CMK (cell line): ENCODE results near the gene DMRT1.

Experiments
- DNase-seq: peaks from one replicate; pipeline ENCODE4 v3.0.0-alpha.2; 2010; ENCODE audit warnings: low read depth

The DMRT1 gene

DNA sequence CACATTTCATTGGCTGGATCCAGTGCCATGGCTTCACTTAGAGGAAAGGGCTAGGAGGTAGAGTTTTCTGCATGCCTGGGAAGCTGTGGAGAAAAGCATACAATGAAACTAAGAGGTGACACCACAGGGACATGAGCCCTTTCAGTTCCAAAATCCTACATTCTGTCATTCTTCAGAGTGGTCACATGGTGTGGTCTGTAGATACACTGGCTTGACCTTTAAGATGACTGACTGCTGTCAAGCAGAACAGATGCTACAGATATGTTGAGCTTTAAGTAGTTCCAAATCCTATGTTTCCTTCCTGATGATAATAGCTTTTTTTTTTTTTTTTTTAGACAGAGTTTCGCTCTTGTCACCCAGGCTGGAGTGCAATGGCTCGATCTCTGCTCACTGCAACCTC lies 161.2 kb downstream of the DMRT1 start:
- DNase-seq, result no peak

DNA sequence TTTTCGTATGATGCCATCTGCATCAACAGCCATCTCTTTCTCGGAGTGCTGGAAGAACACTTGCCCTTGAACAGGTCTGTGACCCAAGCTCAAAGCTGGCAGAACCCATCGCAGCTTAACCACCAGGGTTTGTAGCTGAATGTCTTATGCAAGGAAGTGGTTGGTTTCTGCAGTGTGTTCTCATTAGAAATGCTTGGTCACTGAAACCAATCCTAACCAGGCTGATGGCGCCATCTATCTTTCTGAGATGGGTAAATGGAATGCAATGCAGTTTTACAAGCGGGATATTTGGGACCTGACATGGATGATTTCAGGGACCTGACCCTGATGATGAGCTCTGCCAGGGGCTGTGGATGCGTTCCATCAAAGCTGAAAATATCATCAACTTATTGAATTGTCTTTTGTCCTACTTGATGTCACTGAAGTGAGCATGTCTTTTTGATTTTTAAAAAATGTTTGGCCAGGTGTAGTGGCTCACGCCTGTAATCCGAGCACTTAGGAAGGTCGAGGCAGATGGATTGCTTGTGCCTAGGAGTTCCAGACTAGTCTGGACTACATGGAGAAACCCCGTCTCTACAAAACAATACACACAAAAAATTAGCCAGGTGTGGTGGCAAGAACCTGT lies 163.7 kb downstream of the DMRT1 start:
- DNase-seq, result peak; percentile 20

DNA sequence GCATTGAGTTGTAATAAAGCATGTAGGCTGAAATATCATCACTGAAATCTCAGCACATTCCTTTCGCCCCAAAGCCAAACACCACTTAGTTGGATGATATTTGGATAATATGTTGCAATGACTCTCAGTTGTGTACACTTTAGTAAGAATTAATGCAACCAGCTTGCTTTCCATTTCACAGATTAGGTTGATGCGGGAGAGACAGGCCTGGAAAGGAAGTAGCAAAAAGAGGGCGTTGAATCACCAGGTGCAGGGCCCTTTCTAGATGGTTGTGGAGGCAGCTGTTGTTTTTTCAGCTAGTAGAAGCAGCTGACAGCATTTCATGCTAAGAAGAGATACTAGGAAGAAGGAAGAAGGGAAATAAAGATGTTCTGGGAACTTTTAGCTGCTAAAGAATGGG lies 165.8 kb downstream of the DMRT1 start:
- DNase-seq, result no peak

DNA sequence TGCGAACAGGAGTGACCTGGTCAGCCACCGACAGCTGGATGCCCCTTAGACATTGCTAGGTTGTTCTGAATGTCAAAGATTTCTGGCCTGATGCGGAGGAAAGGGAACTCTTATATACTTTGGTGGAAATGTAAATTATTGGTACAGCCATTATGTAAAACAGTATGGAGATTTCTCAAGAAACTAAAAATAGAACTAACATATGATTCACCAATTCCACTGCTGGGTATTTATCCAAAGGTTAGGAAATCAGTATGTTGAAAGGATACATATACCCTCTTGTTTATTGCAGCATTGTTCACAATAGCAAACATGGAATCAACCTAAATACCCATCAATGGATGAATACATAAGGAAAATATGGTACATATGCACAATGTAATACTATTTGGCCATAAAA lies 166.7 kb downstream of the DMRT1 start:
- no peak for DNase-seq

DNA sequence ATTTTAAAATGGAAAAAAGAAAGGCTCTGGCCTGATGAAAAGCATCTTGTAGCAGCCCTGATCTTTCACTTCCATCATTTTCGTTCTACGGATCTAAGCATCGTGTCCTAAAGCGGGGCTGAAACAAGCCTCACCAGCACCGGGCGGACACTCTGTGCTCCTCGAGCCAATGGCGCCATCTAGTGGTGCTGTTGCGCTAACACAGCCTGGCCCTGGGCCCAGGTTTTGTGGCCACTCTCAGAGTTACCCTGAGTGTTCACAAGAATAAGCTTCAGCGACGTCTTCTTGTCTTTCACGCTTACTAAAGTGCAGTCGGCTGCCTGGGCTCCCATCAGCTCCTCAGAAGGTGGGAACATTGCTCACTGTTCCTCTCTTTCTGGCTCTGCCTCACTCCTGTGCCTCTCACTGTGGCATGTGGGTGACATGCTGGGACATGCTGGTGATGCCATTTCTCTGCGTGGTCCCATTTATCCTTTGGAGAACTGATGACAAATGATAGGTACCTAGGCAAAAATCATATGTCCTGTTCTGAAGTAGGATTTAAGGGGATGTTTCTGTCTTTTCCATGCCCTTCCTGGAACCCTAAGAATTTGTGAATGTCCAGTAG lies 167.7 kb downstream of the DMRT1 start:
- DNase-seq, result peak; percentile 42

DNA sequence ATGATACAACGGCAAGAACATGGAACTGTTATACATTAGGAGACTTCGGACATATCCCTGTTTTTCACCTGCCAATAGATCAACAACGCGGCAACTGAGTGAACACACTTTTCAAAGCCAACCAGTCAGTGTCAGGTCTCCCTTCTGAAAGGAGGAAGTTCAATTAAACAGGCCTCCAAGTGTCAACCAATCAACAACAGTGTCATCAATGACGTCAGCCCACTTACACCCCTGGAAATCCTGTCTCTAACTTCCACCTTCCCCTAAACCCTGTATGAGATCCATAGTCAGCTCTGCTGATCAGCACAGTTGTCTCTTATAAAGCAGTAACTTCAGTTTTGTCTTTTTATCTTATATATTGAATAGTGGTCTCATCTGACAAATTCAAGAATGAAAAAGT lies 171.5 kb downstream of the DMRT1 start:
- DNase-seq, result no peak

DNA sequence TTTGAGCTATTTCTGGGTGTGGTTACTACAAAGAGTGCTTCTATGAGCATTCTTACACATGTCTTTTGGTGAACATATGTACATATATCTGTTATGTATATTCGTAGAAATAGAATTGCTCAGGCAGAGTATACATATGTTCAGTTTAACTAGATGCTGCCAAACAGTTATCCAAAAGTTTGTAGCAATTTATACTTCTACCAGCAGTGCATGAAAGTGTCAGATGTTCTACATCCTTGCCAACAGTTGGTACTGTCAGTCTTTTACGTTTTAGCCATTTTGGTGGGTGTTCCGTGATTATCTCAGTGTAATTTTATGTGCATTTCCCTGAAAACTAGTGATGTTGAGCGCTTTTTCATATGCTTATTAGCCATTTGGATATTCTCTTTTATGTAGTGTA lies 172.7 kb downstream of the DMRT1 start:
- no peak for DNase-seq

DNA sequence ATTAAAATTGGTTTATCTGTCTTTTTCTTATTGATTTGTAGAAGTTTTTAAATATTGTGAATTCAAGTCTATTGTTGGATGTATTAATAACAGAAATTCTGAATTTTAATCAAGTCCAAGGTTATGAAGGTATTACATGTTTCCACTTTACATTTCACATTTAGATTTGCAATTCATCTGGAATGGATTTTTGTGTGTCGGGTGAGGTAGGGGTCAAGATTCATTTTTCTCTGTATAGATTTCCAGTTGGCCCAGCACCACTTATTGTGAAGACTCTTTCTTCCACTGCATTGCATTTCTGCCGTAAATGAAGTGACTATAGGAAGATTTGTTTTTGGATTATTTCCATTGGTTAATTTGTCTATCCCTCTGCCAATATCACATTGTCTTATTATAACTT lies 173.1 kb downstream of the DMRT1 start:
- DNase-seq, result no peak

DNA sequence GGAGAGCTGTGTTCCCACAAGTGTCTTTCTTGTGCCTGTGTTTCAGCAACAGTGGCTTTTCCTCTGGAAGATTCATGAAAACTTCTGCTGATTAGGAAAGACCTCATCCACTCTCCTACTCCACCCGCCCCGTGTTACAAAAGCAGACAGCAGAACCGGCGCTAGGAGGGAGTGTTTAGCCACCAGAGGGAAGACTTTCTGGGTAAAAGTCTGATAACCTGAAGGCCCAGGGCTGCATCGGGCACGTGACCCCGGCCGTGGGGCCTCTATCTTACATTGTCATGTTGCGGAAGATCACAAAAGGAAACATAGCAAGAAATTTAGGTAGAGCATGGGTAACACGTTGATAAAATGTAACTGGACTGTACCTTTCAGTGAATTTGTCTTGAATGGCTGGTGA lies 176.6 kb downstream of the DMRT1 start:
- DNase-seq, result peak; percentile 9
